ENCODE results near the gene FBXO24. TPM values are rescaled to one million over a fixed set of nuclear protein-coding genes. Genes with fewer than 3 reads are reported as not detected.

Gene FBXO24
- total and polyA plus RNA-seq, 2 of the 4 experiments (the other 2 are of a cell fraction) = 0.43 to 0.54 TPM

DNA sequence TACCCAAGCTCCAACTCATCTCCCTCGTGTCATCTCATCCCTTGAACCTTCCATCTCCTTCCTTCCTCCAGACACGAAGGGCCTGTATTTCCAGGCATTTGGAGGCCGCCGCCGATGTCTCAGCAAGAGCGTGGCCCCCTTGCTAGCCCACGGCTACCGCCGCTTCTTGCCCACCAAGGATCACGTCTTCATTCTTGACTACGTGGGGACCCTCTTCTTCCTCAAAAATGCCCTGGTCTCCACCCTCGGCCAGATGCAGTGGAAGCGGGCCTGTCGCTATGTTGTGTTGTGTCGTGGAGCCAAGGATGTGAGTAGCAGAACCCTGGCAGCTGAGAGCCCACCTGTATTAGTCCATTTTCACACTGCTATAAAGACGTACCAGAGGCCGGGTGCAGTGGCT is 5.5 kb downstream of the FBXO24 start:
- Histone ChIP-seq H3K4me2 (ENCODE audit: low read depth, low read length) (no peak overlapping the region), H4K20me1 (ENCODE audit: insufficient read depth, low read length) (no peaks in the 10 kb centered on the region), H3K9me3 (ENCODE audit: control insufficient read depth, insufficient read depth, low read length) (no peaks in the 10 kb centered on the region), H3K14ac (replicated peaks; ENCODE audit: low read depth, low read length) (no peak overlapping the region), H3K56ac (ENCODE audit: extremely low read depth, insufficient read depth, low read length) (no peak overlapping the region), H4K5ac (ENCODE audit: low read depth, low read length) (no peak overlapping the region), H2BK120ac (ENCODE audit: low read depth, low read length) (no peak overlapping the region), H3K9ac (ENCODE audit: low read depth, low read length) (no peak overlapping the region), H3K23ac (ENCODE audit: low read depth, low read length) (no peak overlapping the region), H4K8ac (ENCODE audit: low read depth in 2 of 2, low read length in 2 of 2) (no peak overlapping the region), H2AK9ac (replicated peaks; ENCODE audit: low read depth, low read length, poor library complexity) (no peak overlapping the region), H3K36me3 (ENCODE audit: control insufficient read depth, insufficient read depth, low read length) (peaks cover 1% of the 10 kb centered on the region; the same call in 1 of the 2 replicates), H2BK15ac (ENCODE audit: low read depth, low read length) (no peak overlapping the region), H4K91ac (ENCODE audit: insufficient read depth, low read depth, low read length) (no peak overlapping the region), H2BK5ac (ENCODE audit: low read depth, low read length, poor library complexity, severe bottlenecking) (no peak overlapping the region), H2AK5ac (ENCODE audit: low read depth, low read length) (no peak overlapping the region), H3K4me1 (ENCODE audit: control insufficient read depth, insufficient read depth, low read length) (peaks cover 5% of the 10 kb centered on the region; the same call in 1 of the 2 replicates), H2AFZ (replicated peaks; ENCODE audit: low read length, poor library complexity) (no peak overlapping the region), H3K4me3 (ENCODE audit: insufficient read depth, low read depth, low read length) (no peak overlapping the region), H3K9me1 (ENCODE audit: insufficient read depth, low read length) (0 out of 2 replicates have a peak, but pooled peaks cover 6% of the 10 kb centered on the region), H3K27ac (ENCODE audit: insufficient read depth, low read length) (no peak overlapping the region), H3K4ac (ENCODE audit: low read depth, low read length) (no peak overlapping the region), H3K18ac (ENCODE audit: low read depth, low read length) (no peak overlapping the region), H2BK20ac (ENCODE audit: low read depth, low read length) (no peak overlapping the region), H3K27me3 (ENCODE audit: control insufficient read depth, insufficient read depth, low read length) (no peaks in the 10 kb centered on the region), H3K79me1 (ENCODE audit: low read depth in 1 of 2, low read length in 2 of 2) (peaks cover 0 to 4% of the 10 kb centered on the region in 2 experiments; a peak in 1 of 4 replicates)
- BruUV-seq (replicated peaks) = no TSS peak
- POLR2A ChIA-PET (ENCODE audit: unreplicated experiment) = no interaction called here
- TF ChIP-seq CEBPB (IDR thresholded peaks at IDR 0.05; ENCODE audit: low read depth, low read length) = no peak
- dilution Hi-C loops (cut with HindIII; ENCODE audit: low sequenced_read_pairs, unreplicated experiment) (no loop called here), in situ Hi-C loops (cut with MboI; ENCODE audit: low sequenced_read_pairs) (loop anchor here (25.0 kb wide), 1 partner anchor 271 kb away; the partner anchor contains the start of genes SLC12A9 and TRIP6), intact Hi-C loops (cut with micrococcal nuclease) (no loop called here)
- ATAC-seq (ENCODE audit: low read depth) (no peak), DNase-seq (no peak)
- WGBS, 2 experiments (ENCODE audit: extremely low coverage in 2 of 2, insufficient read length in 1 of 2) = 97% methylated on average over 9 of the region's 17 CpGs; no CpG with 5 or more reads in 1 of the 2 experiments
- CTCF ChIA-PET = no interaction called here

Measured in IMR-90 (cell line).